SKM-1 treated with dmso at 0.1 percent for 144 hours (cell line): ENCODE results near the gene RAB37.

ENCODE experiments used
- DNase-seq: peaks from one replicate; lab custom pipeline; 2025; ENCODE audit not compliant: unreplicated experiment; lab: John Stamatoyannopoulos, UW

Gene RAB37

DNA sequence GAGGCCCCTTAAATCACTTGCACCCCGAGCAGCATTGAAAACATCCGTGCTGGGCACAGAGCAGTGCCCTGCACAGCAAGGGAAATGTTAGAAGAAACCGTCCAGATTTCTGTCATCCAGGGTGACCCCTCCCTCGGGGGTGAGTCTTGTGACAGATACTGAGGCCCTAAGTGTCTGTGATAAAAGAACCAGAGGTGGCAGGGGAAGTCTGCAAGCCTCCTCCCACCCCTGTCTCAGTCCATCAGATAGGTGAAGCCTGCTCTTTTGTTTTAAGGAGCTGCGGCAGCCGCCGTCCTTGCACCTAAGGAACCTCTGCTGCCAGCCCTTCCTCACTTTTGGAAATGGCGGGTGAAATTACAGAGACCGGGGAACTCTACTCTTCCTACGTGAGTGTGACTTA lies 39.9 kb downstream of the RAB37 start:
- no peak for DNase-seq

DNA sequence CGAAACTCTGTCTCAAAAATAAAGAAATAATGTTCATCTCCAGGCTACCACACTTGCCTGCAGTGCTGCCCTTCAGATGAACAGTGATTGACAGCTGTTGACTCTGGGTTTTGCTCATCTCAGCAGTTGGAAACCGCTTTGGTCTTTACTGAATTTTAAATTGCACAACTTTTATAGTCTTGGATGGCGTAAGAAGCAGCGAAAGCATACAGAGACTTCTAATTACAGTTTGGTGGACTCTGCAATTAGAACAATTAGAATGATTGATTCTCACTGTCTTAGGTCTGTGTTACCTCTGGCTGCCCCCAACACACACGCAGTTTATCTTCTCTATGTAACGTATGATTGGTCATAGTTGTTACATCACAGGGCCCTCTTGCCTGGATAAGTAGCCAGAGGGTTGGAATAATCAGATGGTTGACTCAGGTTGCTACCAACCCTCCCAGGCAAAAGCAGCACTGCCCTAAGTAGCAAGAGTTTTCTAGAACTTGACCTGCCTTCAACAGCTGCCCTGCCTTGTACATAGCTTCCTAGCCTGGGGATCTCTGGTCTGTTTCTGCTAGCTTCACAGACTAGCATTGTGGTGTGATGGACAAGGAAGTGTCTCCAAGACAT lies 41.0 kb downstream of the RAB37 start:
- DNase-seq, result no peak

DNA sequence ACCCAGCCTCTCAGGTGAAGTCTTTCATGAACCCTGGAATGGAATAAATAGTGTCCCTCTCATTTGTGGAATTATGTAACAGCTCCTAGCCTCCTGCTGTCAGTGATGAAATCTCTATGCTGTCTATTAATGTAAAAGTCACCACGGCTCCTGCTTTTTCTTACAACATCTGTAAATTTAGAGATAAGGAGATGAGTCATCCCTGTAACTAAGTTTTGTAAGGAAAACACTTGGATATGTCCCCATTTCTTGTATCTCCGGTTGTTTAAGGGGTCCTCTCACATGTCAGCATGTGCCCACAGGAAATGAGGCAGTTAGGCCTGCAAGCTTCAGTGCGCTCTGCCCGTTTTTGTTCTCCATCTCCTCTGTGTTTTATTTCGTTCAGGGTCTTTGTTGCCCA lies 41.9 kb downstream of the RAB37 start:
- peak; percentile 81 for DNase-seq

DNA sequence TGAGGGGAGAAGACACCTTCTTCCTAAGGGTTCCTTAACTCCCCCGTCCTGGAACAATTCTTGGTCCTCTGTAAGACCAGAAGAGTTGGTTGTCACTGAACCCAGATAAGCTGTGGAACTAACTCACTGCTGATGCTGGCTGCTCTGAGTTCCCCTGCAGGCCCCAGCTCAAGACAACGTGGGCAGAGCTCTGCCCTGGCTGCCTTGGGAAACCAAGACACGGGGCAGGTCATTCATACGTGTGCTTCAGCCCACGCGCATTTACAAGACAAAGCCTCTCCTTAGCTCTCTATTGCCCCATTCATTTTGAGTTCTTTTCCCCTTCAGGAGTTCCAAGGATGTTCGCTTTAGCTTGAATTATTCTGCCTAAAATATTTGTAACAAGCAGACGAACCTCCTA lies 42.4 kb downstream of the RAB37 start:
- DNase-seq, result no peak

DNA sequence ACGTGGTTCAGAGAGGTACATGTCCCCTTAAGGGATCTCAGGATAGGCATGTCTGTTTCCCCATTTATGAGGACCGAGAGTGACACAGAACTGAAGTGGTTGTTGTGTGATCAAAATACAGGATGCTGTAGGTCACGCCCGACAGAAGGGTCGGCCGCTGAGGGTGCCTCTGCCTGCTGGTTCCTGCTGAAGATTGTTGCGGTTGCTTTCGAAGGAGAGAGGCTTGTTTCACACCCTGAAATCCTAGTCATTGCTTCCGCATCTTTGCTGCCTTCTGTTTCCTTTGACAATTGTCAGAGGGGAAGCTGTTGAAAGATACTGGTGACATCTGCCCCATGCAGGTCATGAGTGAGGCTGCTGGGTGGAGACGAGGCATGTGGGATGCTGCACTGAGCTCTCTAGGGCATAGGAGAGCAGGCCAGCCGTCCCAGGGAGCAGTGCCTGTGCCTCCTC lies 42.9 kb downstream of the RAB37 start:
- peak; percentile 99 for DNase-seq

DNA sequence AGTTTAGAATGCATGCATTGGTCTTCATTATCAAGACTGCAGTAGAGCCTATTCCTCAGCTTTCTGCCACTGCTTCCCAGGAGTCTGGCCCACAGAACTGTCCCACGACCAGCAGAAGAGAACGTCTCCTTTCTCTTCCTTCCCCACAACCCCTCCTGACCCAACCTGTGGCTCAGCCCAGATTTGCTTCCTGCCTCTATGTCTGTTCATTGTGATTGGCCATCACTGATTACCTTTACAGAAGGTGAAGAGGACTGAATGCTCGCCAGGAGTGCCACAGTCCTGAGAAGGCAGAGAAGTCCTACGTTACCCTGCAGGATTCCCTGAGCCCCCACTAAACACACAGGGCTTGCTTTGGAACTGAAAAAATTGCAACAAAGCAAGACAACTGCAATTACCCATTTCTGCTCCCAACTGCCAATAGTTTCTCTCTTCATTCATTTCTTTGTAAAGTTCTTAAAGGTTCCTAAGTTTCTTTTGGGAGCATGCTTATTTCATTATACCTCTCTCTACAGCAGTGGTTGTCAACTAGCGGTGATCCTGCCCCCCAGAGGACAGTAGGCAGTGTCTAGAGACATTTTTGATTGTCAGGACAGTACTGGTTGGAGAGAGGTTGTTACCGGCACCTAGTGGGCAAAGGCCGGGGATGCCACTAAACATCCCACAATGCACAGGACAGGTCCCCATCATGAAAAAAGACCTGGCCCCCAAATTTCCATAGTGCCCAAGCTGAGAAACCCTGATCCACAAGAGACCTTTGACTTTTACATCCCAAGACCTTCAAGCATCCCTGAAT lies 43.6 kb downstream of the RAB37 start:
- no peak for DNase-seq

DNA sequence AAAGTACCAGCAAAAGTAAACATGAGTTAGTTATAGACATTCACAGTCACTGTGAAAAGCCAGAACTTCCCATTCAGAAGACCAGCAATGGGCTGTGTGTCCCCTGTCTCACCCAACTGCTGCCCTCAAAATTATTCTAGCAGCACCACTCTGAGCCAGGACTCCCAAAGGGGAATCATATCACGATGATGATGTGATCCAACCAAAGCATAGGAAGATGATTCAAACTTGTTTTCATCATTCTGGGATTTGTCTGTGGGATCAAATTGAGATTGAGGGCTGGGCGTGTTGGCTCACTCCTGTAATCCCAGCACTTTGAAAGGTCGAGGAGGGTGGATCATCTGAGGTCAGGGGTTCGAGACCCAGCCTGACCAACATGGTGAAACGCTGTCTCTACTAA lies 45.5 kb downstream of the RAB37 start:
- DNase-seq, result no peak

DNA sequence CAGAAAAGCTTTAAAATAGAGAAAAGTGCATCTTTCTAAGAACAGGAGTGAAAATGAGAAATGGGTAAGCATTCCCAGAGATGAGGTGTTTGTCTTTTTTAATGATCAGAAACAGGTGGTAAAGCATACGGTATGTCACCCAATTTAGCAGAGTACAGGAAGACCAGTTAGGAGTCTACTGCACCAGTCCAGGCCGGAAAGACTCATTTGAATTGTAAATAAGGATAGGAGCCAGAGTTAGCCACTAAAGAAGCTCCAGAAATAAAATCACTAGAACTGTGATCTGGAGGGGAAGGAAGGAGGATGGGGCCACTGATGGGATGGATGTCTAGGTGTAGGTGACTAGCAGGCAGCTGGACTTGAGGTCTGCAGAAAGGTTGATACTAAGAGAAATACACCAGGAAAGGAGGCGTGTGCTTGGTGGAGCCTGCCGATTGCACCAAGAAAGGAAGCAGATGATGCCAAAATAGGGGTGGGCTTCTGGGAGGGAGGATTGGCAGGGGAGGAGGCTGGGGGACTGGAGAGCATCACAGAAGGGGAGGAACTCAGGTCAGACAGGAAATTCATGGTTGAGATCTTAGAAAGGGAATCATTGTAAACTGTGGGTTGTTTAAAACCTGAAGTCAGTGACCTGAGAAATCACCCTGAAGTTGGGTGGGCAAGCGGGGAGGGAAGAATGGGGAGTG lies 47.2 kb downstream of the RAB37 start:
- no peak for DNase-seq

DNA sequence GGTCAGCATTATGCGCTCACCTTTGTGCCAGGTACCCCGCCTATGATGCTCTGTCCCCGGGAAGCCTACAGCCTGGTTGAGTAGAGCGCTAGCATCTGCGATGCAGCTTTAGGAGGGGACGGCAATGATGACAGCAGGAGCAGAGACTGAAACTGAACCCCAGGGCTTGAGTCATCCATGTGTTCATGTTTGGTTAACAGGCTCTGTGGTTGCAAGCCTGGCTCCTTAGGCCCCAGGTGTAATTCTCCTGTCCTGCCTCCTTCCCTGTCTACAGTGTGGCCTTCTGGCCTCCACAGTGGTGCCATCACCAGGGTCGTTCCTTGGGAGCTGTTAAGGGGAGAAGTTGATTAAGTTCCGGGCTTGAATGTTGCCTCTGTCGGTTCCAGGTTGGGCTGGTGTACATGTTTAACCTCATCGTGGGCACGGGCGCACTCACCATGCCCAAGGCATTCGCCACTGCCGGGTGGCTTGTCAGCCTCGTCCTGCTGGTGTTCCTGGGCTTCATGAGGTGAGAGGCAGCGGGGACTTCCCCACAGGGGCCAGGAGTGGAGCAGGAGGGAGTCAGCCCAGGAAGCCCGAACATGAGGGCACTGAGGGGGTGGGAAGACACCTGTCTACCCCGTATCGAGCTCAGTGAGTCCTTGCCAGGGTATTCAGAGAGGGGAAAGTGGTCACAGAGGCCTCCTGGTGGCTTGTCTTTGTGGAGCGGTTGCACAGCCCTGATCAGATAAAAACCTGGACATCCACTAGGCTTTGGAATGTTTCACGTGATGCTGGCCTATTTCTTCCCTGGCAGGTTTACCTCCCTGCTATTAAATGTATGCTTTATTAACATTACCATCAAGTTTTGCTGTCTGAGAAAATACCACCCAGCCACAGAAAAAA lies 48.3 kb downstream of the RAB37 start:
- DNase-seq, result no peak

DNA sequence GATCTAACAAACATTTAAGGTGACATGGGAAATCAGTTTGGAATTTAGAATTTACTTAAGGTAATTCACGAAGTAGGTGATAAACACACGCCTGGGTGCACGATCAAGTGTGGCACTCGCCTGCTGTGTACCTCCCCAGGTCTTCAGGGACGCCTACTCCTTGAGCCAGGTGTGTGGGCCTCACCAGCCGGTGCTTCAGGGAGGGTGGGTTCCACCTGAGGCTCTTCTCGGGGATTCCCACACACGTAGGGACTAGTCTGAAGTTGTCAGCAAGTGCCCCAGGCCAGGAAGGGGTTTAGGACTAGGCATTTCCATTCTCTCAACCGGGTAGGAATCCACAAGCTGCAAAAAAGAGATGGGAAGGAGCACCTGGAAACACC lies 48.9 kb downstream of the RAB37 start:
- no peak for DNase-seq

DNA sequence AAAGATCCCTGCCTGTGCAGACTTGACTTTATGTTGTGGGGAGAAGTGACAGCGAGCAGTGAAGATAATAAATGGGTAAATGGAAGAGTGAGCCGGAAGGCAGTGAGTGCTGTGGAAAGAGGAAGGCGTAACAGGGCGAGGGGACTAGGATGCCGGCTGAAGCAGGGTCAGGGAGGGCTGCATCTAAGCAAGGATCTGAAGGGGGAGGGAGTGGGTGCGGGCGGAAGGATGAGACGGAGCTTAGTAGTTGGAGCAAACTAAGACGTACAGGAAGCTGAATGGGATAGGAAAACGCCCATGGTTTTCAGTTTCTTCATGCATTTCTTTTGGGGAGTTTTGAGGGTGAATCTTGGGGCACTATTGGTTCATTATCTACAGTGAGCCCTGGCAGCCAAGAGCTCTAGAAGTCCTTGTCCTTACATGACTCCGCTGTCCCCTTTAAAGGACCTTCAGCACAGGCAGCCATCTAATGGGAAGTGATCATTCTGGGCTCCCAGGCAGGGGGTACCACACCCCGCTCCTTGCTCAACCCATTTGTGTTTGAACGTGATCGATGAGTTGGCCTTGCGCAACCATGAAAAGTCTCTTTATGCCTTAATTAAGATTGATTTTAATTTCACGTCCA lies 49.5 kb downstream of the RAB37 start:
- DNase-seq, result no peak

DNA sequence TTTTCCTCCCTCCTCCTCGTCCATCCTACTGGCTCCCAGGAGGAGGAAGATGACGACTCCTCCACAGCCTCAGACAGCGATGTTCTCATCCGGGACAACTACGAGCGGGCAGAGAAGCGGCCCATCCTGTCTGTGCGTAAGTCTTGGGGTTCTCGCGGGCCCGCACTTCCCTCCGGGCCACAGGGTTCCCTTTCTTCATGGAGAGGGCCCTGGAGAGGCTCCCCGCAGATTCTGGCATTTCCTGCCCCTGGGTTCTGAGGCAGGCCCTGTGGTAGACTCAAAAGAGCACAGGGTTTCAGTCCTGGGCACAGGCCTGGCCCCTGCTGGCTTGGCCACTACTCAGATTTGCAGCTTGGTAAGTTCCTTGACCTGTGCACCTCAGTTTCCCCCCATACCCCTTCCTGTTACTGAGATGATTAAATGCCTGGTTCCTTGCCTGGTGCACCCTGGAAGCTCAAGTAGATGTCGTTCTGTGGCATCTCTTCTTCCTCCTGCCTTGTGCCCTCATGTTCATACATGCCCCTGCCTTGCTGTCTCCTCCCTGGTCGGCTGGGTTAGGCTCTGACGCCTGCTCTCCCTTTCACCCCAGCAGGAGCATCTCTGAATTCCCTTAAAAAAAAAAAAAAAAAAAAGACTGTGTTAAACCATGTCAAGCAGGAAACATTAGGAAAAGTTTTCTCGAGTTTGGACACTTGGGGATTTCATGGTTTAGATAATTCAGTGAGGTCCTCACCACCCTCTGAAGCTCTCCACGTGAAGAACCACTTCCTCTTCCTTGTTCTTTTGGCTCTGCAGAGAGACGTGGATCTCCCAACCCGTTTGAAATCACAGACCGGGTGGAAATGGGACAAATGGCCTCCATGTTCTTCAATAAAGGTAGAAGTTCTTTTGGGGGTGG lies 53.4 kb downstream of the RAB37 start:
- peak; percentile 20 for DNase-seq

DNA sequence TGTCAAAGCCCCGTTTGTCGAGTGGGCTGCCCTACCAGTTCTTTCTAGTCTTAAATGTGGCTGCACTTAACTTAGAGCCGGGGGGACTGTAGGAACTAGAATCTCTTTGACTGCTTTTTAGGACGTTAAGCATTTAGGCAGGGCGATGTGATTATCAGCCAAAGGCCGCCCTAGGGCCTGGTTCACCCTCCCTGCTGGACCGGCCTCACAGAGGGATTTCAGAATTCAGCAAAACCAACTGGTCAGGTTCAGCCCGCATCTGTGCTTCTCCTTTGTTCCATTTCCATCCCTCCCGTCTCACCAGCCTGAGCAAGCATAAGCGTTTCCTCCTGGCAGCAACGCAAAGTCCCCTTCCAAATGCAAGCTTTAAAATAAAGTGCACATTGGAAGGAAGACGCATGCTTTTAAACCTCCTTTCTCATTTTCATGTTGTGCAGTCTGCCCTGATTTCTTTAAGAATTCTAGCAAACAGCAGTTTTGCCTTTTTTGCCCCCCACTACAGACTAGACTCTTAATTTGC lies 55.6 kb downstream of the RAB37 start:
- DNase-seq, result no peak

DNA sequence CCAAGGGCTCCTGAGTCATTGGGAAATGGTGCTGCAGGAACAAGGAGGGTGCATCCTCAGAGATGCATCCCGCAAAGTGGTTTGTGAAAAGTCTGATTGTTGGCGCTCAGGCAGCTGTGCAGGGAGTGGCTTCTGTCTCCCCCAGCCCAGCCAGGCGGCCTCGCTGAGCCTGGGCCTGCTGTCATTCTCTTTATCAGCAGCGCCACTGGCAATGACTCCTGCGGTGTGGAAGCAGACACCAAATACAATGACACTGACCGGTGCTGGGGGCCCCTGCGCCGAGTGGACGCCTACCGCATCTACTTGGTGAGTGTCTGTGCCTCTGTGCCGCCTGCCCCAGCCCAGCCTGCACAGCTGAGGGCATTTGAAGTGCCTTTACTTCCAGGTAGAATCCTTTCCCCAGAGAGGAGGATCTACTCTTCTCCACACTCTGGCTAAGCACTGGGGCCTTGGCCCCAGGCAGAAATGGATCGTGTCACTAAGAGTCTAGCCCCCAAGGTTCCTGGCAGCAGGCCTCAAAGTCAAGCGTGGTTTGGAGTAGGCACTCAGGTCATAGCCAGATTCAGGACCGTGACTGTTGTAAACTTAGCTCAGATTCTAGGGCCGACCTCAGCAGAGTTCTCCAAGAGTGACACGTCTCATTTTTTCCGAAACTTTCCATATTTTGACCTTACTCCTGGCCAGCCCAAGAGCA lies 58.4 kb downstream of the RAB37 start:
- DNase-seq, result no peak

DNA sequence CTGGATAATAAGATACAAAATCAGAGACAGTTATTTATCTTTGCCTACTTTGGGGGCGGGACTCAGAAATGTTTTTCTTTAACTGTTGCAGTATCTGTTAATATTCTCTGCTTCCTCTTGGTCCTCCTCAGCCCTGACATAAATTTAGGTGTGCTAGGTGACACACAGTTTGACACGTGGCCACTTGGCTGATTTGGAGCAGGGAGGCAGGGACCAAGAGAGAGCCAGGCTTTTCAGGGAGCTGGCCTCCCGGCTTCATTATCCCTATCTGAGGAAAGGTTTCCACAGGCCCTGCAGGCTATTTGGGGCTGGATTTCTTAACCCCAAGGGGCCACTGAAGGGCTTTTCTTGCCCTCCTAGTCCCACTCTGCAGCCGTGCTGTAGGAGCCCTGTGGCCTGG lies 59.2 kb downstream of the RAB37 start:
- DNase-seq, result no peak

DNA sequence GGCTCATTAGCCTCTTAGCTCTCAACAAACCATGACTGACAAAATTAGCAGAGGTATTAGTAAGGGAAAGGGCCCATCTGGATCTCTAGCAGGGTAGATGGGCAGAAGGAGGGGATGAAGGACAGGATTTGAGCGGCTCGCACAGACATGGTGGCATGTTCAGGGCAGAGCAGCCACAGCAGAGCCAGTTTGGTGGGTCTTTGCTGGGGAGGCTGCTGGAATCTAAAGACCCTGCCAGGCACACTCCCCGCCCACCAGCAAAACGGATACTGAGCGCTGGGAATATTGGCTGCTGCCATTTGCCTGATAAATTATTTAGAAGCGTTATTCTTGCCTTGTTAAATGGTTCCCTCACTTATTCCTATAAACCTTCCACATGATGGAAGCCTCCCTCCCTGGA lies 59.8 kb downstream of the RAB37 start:
- DNase-seq, result no peak
